HCT116 (cell line): ENCODE data around the gene IMMT. TPM values are rescaled to one million over a fixed set of nuclear protein-coding genes. Genes with fewer than 3 reads are reported as not detected.

Source experiments
- ATAC-seq: fragments of 200-7000 bp; cut with Tn5 transposase; 2 replicates; pipeline ENCODE4 v1.9.1; 2020; ENCODE audit warnings: mild to moderate bottlenecking, moderate library complexity
- BruUV-seq: library from RNA; stranded (reverse); fragments of 400-500 nt; replicated peaks from 2 replicates; lab custom pipeline; 2021; lab: Mats Ljungman, UMichigan
- CTCF ChIA-PET: fragments of 300-600 bp; sonication (Branson Sonifier 250); formaldehyde crosslinking; loops from one replicate; lab custom pipeline; 2021; ENCODE audit warnings: antibody characterized with exemption; lab: Charles Lee
- POLR2A ChIA-PET: fragments of 300-600, 350-600 bp; sonication (Branson Sonifier 250); formaldehyde crosslinking; loops from one replicate; lab custom pipeline; 2021; ENCODE audit warnings: antibody characterized with exemption; lab: Charles Lee
- RAD21 ChIA-PET, 2 experiments: fragments of 300-600 bp; sonication (Branson Sonifier 250); formaldehyde crosslinking; loops; one replicate each; lab custom pipeline; 2023; ENCODE audit warnings: low total read pairs in 2 of 2; ENCODE audit not compliant: uncharacterized antibody in 2 of 2, unreplicated experiment in 2 of 2, low non-redundant PET in 1 of 2; lab: Charles Lee
- DNase-seq: peaks from one replicate; pipeline ENCODE4 v3.0.0-alpha.2; 2010; ENCODE audit warnings: low read depth, low spot score
- H2AFZ ChIP-seq: fragments of 200-600 bp; shearing (Covaris generic), sonication (generic); 2 replicates; pipeline ENCODE4 v1.6.1; 2017; ENCODE audit warnings: low read depth, mixed run types, mixed read lengths, antibody characterized with exemption, low read length; ENCODE audit not compliant: poor library complexity, severe bottlenecking
- H3K27ac ChIP-seq: 2 replicates; pipeline ENCODE4 v1.5.1; 2012; ENCODE audit warnings: low read depth, low read length
- H3K27me3 ChIP-seq: fragments of 200-600 bp; sonication (generic); 2 replicates; pipeline ENCODE4 v1.6.1; 2016; ENCODE audit warnings: mixed run types, low read length, mixed read lengths; ENCODE audit not compliant: insufficient read depth
- H3K36me3 ChIP-seq, 2 experiments: fragments of 200-500 bp in 1 of 2; fragments of 200-600 bp in 1 of 2; sonication (Bioruptor generic) in 1 of 2; sonication (generic) in 1 of 2; 2 replicates each; pipeline versions ENCODE4 v1.5.1 to v1.6.1; 2014 to 2016; ENCODE audit warnings: low read length in 2 of 2, inconsistent platforms in 1 of 2, mixed read lengths in 1 of 2, mixed run types in 1 of 2; ENCODE audit not compliant: insufficient read depth in 2 of 2, control insufficient read depth in 1 of 2
- H3K4me1 ChIP-seq, 2 experiments: fragments of 200-600 bp in 1 of 2; sonication (generic) in 1 of 2; 2 replicates each; pipeline versions ENCODE4 v1.5.1 to v1.6.1; 2012 to 2017; ENCODE audit warnings: low read length in 2 of 2, inconsistent platforms in 1 of 2, mild to moderate bottlenecking in 1 of 2, mixed read lengths in 1 of 2, mixed run types in 1 of 2, moderate library complexity in 1 of 2; ENCODE audit not compliant: insufficient read depth in 2 of 2, control insufficient read depth in 1 of 2
- H3K4me2 ChIP-seq: fragments of 200-600 bp; sonication (generic); 2 replicates; pipeline ENCODE4 v1.6.1; 2017; ENCODE audit warnings: mixed run types, low read length, mixed read lengths
- H3K4me3 ChIP-seq, 2 experiments: fragments of 200-600 bp in 1 of 2; sonication (generic) in 1 of 2; replicated peaks in 1 of 2; 2 replicates each; pipeline ENCODE4 v1.5.1; 2011 to 2016; ENCODE audit warnings: low read length in 2 of 2, control low read depth in 1 of 2, low read depth in 1 of 2, mild to moderate bottlenecking in 1 of 2, mixed read lengths in 1 of 2, mixed run types in 1 of 2
- H3K79me2 ChIP-seq: fragments of 200-600 bp; sonication (generic); 2 replicates; pipeline ENCODE4 v1.6.1; 2017; ENCODE audit warnings: mild to moderate bottlenecking, mixed run types, low read length, moderate library complexity, mixed read lengths; ENCODE audit not compliant: insufficient read depth
- H3K9ac ChIP-seq: fragments of 200-600 bp; sonication (generic); 2 replicates; pipeline ENCODE4 v1.6.1; 2016; ENCODE audit warnings: low read length, mixed read lengths
- H3K9me2 ChIP-seq: fragments of 200-600 bp; sonication (generic), shearing (Covaris generic); 2 replicates; pipeline ENCODE4 v1.6.1; 2017; ENCODE audit warnings: mixed run types, mild to moderate bottlenecking, moderate library complexity; ENCODE audit not compliant: insufficient read depth
- H3K9me3 ChIP-seq, 2 experiments: fragments of 200-500 bp in 1 of 2; fragments of 200-600 bp in 1 of 2; sonication (Bioruptor generic) in 1 of 2; sonication (generic) in 1 of 2; 2 replicates each; pipeline ENCODE4 v1.6.1; 2014 to 2017; ENCODE audit warnings: low read length in 2 of 2, mixed read lengths in 2 of 2, inconsistent platforms in 1 of 2, low read depth in 1 of 2, mild to moderate bottlenecking in 1 of 2, mixed run types in 1 of 2, moderate library complexity in 1 of 2; ENCODE audit not compliant: control insufficient read depth in 1 of 2, insufficient read depth in 1 of 2
- H4K20me1 ChIP-seq: fragments of 200-600 bp; sonication (generic), shearing (Covaris generic); 2 replicates; pipeline ENCODE4 v1.6.1; 2017; ENCODE audit warnings: mixed run types, mild to moderate bottlenecking, moderate library complexity; ENCODE audit not compliant: insufficient read depth
- CBX3 ChIP-seq: IDR thresholded peaks from 2 replicates; pipeline ENCODE4 v1.6.1; 2012; ENCODE audit warnings: low read depth
- CEBPB ChIP-seq: IDR thresholded peaks from 2 replicates; pipeline ENCODE4 v1.6.1; 2012; ENCODE audit warnings: low read depth
- EGR1 ChIP-seq: IDR thresholded peaks from 2 replicates; pipeline ENCODE4 v1.6.1; 2012; ENCODE audit warnings: low read depth
- POLR2A ChIP-seq: IDR thresholded peaks from 2 replicates; pipeline ENCODE4 v1.7.0; 2011; ENCODE audit warnings: borderline replicate concordance; ENCODE audit not compliant: insufficient read depth, insufficient read length; ENCODE audit errors: extremely low read depth
- SIN3A ChIP-seq: IDR thresholded peaks from 2 replicates; pipeline ENCODE4 v1.6.1; 2012; ENCODE audit warnings: low read depth
- YY1 ChIP-seq: IDR thresholded peaks from 2 replicates; pipeline ENCODE4 v1.6.1; 2011; ENCODE audit warnings: low read length, low read depth, moderate library complexity, mild to moderate bottlenecking; ENCODE audit not compliant: insufficient replicate concordance; ENCODE audit errors: extremely low read depth
- ZFX ChIP-seq: fragments of 450-650 bp; IDR thresholded peaks from 2 replicates; pipeline ENCODE4 v1.6.1; 2017
- intact Hi-C: fragments of 100-400 bp; cut with micrococcal nuclease; formaldehyde crosslinking; loops from 2 replicates; pipeline ENCODE4 v1.10.0; 2022
- total RNA-seq: library from RNA; stranded (reverse); gene quantifications from one replicate; pipeline ENCODE4 v1.2.1, GENCODE V29; 2021; ENCODE audit not compliant: unreplicated experiment
- TF ChIP-seq, protein P1 (sequence below): IDR thresholded peaks from 2 replicates; pipeline ENCODE4 v1.6.1; 2011; ENCODE audit warnings: mild to moderate bottlenecking, low read length, moderate library complexity; ENCODE audit not compliant: insufficient replicate concordance; ENCODE audit errors: extremely low read depth
- TF ChIP-seq, protein P2 (sequence below): IDR thresholded peaks from 2 replicates; pipeline ENCODE4 v1.6.1; 2012
- TF ChIP-seq, protein P3 (sequence below), 3 experiments: fragments of 200-600 bp in 1 of 3; sonication (generic) in 1 of 3; IDR thresholded peaks in 2 of 3; conservative IDR thresholded peaks in 1 of 3; 2 replicates each; pipeline ENCODE4 v1.5.1; 2012 to 2017; ENCODE audit warnings: low read depth in 2 of 3, low read length in 2 of 3, antibody characterized with exemption in 1 of 3, borderline replicate concordance in 1 of 3, control low read depth in 1 of 3, mild to moderate bottlenecking in 1 of 3, mixed read lengths in 1 of 3, mixed run types in 1 of 3, moderate library complexity in 1 of 3; ENCODE audit not compliant: insufficient read depth in 1 of 3

The IMMT gene
- total RNA-seq, 1 experiment from 2014 or later: 125 TPM

DNA sequence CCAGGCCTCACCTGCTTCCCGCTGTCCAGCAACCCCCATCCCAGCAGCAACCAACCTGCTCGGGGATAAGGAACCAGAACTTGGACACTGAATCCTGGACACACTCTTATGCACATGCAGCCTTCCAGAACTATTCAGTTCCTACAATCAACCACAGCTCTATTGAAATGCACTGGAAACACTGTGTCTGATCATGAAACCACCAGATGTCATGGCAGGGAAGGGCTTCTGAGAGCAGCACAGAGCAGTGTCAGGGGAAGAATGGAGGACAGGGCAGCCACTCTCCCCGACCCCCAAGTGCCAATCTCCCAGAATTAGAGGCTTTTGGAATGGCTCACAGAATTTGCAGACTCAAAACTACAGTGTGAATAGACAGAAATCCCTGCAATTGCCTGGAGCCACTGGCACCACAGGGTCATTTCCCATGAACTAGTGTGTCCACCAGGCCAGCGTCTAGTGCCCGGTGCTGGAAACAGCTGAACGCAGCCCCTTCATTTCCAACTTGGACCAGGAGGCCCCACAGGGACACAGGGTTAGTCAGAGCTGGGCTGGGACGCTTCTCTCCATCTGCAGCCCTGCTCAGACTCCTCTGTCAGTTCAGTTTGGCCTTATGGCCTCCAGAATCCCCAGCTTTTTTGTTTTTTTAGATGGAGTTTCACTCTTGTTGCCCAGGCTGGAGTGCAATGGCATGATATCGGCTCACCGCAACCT, 29.5 kb upstream of the IMMT start (continued):
- TF ChIP-seq SIN3A: no peak
- TF ChIP-seq, all 23 proteins: peak for 0

DNA sequence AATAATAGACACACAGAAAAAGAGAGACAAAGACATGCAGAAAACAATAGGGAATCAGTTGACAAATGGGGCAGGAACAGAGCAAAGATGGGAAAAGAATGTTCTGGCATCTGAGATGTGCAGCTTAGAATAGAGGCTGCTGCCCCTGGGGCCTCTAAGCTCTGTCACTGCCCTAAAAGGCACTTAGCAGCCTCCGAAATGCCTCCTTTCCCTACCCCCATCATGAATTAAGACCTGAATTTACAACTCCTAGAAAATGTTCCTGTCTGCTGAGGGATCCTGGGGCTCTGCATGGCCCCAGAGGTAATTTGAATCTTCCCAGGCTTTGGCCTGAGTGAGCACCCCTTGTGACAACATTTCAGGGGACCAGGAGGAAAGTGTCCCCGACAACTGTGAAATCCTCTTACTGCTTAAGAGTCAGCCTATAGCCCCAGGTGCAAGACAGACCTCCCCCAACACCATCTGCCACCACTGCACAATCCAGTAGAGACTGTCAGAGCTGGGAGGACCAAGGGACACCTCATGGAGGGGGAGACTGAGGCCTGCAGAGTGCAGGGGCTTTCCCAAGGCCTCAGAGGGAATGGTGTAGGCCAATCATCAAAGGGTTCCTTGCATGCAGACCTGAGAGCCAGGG, 28.8 kb upstream of the IMMT start:
- TF ChIP-seq, protein P1, sequence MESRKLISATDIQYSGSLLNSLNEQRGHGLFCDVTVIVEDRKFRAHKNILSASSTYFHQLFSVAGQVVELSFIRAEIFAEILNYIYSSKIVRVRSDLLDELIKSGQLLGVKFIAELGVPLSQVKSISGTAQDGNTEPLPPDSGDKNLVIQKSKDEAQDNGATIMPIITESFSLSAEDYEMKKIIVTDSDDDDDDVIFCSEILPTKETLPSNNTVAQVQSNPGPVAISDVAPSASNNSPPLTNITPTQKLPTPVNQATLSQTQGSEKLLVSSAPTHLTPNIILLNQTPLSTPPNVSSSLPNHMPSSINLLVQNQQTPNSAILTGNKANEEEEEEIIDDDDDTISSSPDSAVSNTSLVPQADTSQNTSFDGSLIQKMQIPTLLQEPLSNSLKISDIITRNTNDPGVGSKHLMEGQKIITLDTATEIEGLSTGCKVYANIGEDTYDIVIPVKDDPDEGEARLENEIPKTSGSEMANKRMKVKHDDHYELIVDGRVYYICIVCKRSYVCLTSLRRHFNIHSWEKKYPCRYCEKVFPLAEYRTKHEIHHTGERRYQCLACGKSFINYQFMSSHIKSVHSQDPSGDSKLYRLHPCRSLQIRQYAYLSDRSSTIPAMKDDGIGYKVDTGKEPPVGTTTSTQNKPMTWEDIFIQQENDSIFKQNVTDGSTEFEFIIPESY: no peak
- TF ChIP-seq SIN3A: no peak
- no peak for TF ChIP-seq POLR2A
- no peak for TF ChIP-seq CEBPB
- no peak for TF ChIP-seq EGR1
- TF ChIP-seq, protein P2, sequence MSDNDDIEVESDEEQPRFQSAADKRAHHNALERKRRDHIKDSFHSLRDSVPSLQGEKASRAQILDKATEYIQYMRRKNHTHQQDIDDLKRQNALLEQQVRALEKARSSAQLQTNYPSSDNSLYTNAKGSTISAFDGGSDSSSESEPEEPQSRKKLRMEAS: no peak
- TF ChIP-seq YY1: no peak
- TF ChIP-seq ZFX: no peak
- TF ChIP-seq, protein P3, sequence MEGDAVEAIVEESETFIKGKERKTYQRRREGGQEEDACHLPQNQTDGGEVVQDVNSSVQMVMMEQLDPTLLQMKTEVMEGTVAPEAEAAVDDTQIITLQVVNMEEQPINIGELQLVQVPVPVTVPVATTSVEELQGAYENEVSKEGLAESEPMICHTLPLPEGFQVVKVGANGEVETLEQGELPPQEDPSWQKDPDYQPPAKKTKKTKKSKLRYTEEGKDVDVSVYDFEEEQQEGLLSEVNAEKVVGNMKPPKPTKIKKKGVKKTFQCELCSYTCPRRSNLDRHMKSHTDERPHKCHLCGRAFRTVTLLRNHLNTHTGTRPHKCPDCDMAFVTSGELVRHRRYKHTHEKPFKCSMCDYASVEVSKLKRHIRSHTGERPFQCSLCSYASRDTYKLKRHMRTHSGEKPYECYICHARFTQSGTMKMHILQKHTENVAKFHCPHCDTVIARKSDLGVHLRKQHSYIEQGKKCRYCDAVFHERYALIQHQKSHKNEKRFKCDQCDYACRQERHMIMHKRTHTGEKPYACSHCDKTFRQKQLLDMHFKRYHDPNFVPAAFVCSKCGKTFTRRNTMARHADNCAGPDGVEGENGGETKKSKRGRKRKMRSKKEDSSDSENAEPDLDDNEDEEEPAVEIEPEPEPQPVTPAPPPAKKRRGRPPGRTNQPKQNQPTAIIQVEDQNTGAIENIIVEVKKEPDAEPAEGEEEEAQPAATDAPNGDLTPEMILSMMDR (IDR thresholded peaks at IDR 0.05 in 2 of 3, conservative IDR thresholded peaks at IDR 0.05 in 1 of 3; ENCODE audit: borderline replicate concordance in 1 of 3, insufficient read depth in 1 of 3, low read depth in 2 of 3, low read length in 2 of 3): no peak
- TF ChIP-seq CBX3: no peak
- ChIA-PET RAD21 (no interaction called here), CTCF (no interaction called here), POLR2A (interaction anchor here (0.7 kb wide), 1 partner anchor 28 kb away, joined by 3 read pairs; no protein-coding TSS in a partner anchor)
- H3K36me3 ChIP-seq: no peaks in the 10 kb centered on the region
- no peaks in the 10 kb centered on the region for H3K9me3 ChIP-seq
- intact Hi-C loops: no loop called here
- H3K27me3 ChIP-seq: no peaks in the 10 kb centered on the region
- H3K4me2 ChIP-seq: no peak overlapping the region
- no peak overlapping the region for H3K4me3 ChIP-seq
- no peak overlapping the region for H2AFZ ChIP-seq
- DNase-seq (no peak), ATAC-seq (no peak)
- H3K79me2 ChIP-seq: no peaks in the 10 kb centered on the region
- no peak overlapping the region for H3K27ac ChIP-seq
- no peaks in the 10 kb centered on the region for H4K20me1 ChIP-seq
- no TSS peak for BruUV-seq
- no peak overlapping the region for H3K9ac ChIP-seq
- no peaks in the 10 kb centered on the region for H3K9me2 ChIP-seq
- no peaks in the 10 kb centered on the region; a peak in 1 of 4 replicates for H3K4me1 ChIP-seq
